ENCODE results near the gene PGAP1. TPM values are rescaled to one million over a fixed set of nuclear protein-coding genes. Genes with fewer than 3 reads are reported as not detected.

PGAP1 gene
- polyA plus RNA-seq, 3 donors = 19.9 to 29.1 (median 26.7) TPM

GRCh38 chr2:196809260-196809659 lies 117.2 kb downstream of the PGAP1 start, which contains the start of gene C2orf66:
Gene C2orf66 (minus strand): TSS chr2:196809355. CDS start chr2:196809336, 19 bp downstream.
- no peak for DNase-seq

GRCh38 chr2:196808083-196808665 lies 118.3 kb downstream of the PGAP1 start:
- no peak for DNase-seq

- DNase-seq = no peak
Measured at GRCh38 chr2:196804381-196804780, 122.1 kb downstream of the PGAP1 start.

- no peak for DNase-seq
Measured at GRCh38 chr2:196802401-196802800, 124.1 kb downstream of the PGAP1 start.

GRCh38 chr2:196801674-196802261 lies 124.7 kb downstream of the PGAP1 start:
- no peak for DNase-seq

- no peak for DNase-seq
Measured at GRCh38 chr2:196798980-196799379, 127.5 kb downstream of the PGAP1 start.

GRCh38 chr2:196792865-196793264 lies 133.6 kb downstream of the PGAP1 start:
- no peak for DNase-seq

- no peak for DNase-seq
Measured at GRCh38 chr2:196783431-196784094, 142.9 kb downstream of the PGAP1 start.

Other genes with a start within 250 kb of the PGAP1 start
- gene GTF3C3, start 127.0 kb downstream of the PGAP1 start, polyA plus RNA-seq (ENCODE audit: insufficient read length in 3 of 3) = 10 to 100 TPM; 51.7 to 73.1 (median 72.7) TPM
- under 1 TPM; 0.31 to 0.84 (median 0.61) TPM for gene C2orf66, start 117.4 kb downstream of the PGAP1 start, polyA plus RNA-seq (ENCODE audit: insufficient read length in 3 of 3)

Data from renal pelvis (tissue), 4 donors.